ENCODE data around the gene TSPAN12.

Gene TSPAN12

DNA sequence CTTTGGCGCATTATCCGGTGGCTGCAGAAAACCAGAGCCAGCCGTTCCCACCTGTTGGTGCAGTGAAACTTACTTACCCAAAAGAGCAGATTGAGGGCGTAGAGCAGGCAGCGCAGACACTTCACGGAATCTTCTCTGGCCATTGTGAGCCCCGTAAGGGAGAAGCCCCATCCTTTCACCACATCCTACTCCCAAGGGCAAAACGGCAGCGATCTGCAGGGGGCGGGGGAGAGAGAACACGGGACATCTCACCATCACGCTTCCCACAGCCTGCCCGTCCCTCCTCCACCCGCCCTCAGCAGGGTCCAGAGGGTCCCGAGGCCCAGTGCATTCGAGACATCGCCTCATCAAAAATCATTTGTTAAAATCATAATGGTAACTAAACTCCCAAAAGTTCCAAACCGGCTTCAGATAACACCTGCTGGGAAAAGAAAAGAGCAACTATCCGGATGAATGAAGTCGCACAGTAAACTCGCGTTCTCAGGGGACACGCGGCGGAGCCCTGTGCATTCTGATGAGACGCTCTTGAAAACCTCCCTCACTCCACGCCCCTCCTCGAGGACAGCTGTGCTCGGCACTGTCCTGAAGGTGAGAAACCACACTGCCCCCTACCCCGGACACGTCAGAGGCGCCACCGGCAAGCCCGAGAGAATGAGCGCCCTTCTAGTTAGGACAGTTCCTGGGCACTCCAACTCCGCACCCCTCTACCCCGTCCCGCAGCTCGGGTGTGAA is 1.2 kb downstream of the TSPAN12 start:
- TF ChIP-seq, protein P1, sequence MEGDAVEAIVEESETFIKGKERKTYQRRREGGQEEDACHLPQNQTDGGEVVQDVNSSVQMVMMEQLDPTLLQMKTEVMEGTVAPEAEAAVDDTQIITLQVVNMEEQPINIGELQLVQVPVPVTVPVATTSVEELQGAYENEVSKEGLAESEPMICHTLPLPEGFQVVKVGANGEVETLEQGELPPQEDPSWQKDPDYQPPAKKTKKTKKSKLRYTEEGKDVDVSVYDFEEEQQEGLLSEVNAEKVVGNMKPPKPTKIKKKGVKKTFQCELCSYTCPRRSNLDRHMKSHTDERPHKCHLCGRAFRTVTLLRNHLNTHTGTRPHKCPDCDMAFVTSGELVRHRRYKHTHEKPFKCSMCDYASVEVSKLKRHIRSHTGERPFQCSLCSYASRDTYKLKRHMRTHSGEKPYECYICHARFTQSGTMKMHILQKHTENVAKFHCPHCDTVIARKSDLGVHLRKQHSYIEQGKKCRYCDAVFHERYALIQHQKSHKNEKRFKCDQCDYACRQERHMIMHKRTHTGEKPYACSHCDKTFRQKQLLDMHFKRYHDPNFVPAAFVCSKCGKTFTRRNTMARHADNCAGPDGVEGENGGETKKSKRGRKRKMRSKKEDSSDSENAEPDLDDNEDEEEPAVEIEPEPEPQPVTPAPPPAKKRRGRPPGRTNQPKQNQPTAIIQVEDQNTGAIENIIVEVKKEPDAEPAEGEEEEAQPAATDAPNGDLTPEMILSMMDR (IDR thresholded peaks at IDR 0.05): no peak

DNA sequence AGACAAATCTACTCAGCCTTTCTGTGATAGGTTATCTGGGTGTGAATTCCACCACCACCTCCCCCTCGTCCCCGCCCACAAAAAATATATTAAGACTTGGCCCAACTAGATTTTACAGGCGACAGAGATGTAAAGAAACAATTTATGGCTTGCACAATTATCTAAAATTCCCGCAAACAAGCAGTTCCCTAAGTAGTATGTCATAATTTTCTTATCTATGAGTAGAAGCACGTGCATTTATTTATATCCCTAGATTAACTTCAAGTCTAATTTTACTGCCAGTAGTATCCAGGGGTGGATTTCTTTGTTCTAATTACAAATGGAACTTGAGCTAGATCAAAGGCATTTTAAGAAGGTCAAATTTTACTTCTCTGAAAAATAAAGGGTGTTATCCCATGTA is 1.7 kb downstream of the TSPAN12 start:
- TF ChIP-seq, protein P1 (IDR thresholded peaks at IDR 0.05): no peak

DNA sequence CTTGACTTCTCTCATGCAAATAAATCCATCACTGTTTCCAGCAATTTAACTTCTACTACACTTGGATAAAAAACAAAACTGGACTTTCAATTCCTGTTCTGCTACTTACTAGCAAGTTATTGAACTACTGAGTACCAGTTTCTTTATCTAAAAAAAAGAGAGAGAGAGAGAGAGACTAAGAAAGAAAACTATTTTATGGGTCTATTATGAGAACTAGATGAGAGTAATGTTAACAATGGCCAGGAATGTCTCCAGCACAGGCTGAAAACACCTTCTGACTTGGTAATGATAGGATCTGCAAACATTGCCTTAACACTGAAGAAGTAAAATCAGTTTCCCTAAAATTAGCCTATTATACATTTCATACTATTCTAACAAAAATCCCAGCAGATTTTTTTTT is 5.2 kb downstream of the TSPAN12 start:
- TF ChIP-seq, protein P1 (IDR thresholded peaks at IDR 0.05): no peak

DNA sequence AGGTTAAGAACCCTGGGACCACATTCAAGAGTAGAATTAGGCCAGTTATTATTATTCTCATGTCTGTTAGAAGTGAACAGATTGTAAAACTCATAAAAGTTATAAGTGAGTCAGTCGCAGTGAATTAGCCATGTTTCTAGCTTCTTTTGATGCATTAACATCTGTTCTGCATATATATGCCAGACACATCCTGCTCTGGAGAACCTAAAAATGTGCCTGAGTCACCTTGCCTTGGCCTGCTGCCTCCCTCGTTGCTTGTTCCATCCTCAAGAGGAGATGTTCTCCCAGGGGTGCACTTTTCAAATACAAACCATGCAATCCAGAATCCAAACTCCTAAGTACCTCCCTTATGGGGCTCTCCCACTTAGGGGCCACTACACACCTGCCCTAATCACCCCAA is 14.8 kb downstream of the TSPAN12 start:
- TF ChIP-seq, protein P1 (IDR thresholded peaks at IDR 0.05): no peak

GRCh38 chr7:120842121-120842621 is 15.8 kb downstream of the TSPAN12 start:
- TF ChIP-seq, protein P1 (IDR thresholded peaks at IDR 0.05): no peak

GRCh38 chr7:120841608-120842007 is 16.3 kb downstream of the TSPAN12 start:
- TF ChIP-seq, protein P1 (IDR thresholded peaks at IDR 0.05): no peak

DNA sequence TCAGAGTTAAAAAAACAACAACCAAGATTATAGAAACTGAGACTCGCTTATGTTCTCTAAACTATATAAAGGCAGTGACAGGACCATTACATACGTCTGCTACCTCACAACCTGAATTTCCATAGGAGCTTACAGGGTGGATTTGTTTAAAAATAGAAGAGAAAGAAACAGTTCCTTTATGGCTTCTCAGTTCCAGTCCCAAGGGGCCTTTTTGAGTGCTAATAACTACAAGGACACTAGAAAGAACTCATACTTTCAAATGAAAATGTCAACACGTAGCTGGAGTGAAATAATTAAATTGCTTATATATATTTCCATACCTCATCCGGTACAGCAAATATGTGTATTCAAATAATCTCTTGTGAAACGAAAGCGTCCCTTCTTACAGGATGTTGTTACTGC is 19.7 kb downstream of the TSPAN12 start:
- TF ChIP-seq, protein P1 (IDR thresholded peaks at IDR 0.05): no peak
